Ovary (tissue), 1 donor: ENCODE results near the gene SHANK2.

ENCODE experiments used
- EP300 ChIP-seq: sonication (generic); formaldehyde crosslinking; IDR thresholded peaks from one replicate; pipeline ENCODE4 v1.6.1; 2017; ENCODE audit warnings: antibody characterized with exemption
- POLR2A ChIP-seq: fragments of 450-650 bp; IDR thresholded peaks from one replicate; pipeline ENCODE4 v1.6.1; 2017; ENCODE audit warnings: antibody characterized with exemption, mild to moderate bottlenecking, moderate library complexity

DNA sequence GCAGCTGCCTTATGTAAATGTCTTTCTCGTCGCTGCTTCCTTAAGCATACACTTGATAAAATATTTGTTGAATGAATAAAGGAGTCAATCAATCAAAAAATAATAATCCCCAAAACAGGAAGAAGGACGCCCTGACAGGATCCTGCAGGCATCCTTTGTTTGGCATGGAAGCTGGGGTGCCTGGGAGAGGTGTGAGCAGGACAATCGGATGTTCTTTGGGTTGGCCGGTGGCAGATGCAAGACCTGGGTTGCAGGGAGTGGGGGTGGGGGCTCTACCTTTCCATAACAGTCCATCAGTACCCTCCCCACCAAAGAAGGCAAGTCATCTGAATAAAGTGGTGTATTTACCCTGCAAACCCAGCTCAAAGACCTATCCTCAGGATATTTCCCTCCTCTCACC is 1.4 kb upstream of the SHANK2 start:
- no peak for TF ChIP-seq EP300
- TF ChIP-seq POLR2A, result no peak
